Calu3 (cell line): ENCODE data around the gene KRTAP5-11. TPM values are rescaled to one million over a fixed set of nuclear protein-coding genes. Genes with fewer than 3 reads are reported as not detected.

ENCODE experiments used
- BruUV-seq: library from RNA; stranded (reverse); fragments of 400-500 nt; replicated peaks from 2 replicates; lab custom pipeline; 2021; lab: Mats Ljungman, UMichigan
- CTCF ChIA-PET: fragments of 300-600 bp; sonication (Branson Sonifier 250); formaldehyde crosslinking; loops from one replicate; lab custom pipeline; 2022; ENCODE audit warnings: antibody characterized with exemption; lab: Charles Lee
- DNase-seq: peaks from one replicate; pipeline ENCODE4 v3.0.0; 2022
- H3K27ac Mint-ChIP-seq: one replicate; pipeline ENCODE4 v1.8.0; 2022; ENCODE audit warnings: mixed read lengths; ENCODE audit not compliant: unreplicated experiment
- H3K27me3 Mint-ChIP-seq: one replicate; pipeline ENCODE4 v1.8.0; 2022; ENCODE audit warnings: mixed read lengths; ENCODE audit not compliant: unreplicated experiment
- H3K36me3 Mint-ChIP-seq: one replicate; pipeline ENCODE4 v1.8.0; 2022; ENCODE audit warnings: mild to moderate bottlenecking, moderate library complexity, mixed read lengths; ENCODE audit not compliant: insufficient read depth, unreplicated experiment
- H3K4me1 Mint-ChIP-seq: one replicate; pipeline ENCODE4 v1.8.0; 2022; ENCODE audit warnings: mild to moderate bottlenecking, low read depth, mixed read lengths; ENCODE audit not compliant: unreplicated experiment
- H3K4me3 Mint-ChIP-seq: one replicate; pipeline ENCODE4 v1.8.0; 2022; ENCODE audit warnings: mild to moderate bottlenecking, low read depth, moderate library complexity, mixed read lengths; ENCODE audit not compliant: unreplicated experiment
- H3K9me3 Mint-ChIP-seq: one replicate; pipeline ENCODE4 v1.8.0; 2022; ENCODE audit warnings: low read depth, mixed read lengths; ENCODE audit not compliant: unreplicated experiment
- intact Hi-C: fragments of 100-400 bp; cut with micrococcal nuclease; formaldehyde crosslinking; loops from one replicate; pipeline ENCODE4 v1.10.0; 2022; ENCODE audit not compliant: unreplicated experiment
- total RNA-seq: library from RNA; stranded (reverse); gene quantifications from 2 replicates; pipeline ENCODE4 v1.2.3, GENCODE V29; 2022
- TF ChIP-seq, protein P1 (sequence below): fragments of 200-600 bp; IDR thresholded peaks from one replicate; pipeline ENCODE4 v1.8.0; 2022; ENCODE audit warnings: antibody characterized with exemption; ENCODE audit not compliant: unreplicated experiment

Gene KRTAP5-11
- total RNA-seq, 1 experiment from 2014 or later = not detected

DNA sequence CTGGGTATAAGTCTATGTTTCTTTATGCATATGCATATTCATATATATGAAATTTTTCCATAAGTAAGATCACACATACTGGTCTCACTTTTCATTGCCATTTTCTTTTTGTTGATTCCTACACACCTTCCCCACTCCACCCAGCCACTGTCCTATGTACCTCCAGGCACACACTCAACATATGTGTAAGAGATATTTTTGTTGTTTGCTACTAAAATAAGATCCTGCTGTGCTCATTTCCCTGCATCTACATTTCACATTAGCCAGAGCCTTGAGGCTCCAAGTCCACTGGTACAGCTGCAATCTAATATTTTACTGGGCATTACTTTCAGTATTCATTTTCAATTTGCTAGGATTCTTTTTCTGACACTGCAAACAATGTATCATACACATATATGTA lies 25.4 kb downstream of the KRTAP5-11 start:
- intact Hi-C loops = no loop called here
- Mint-ChIP-seq H3K4me3 (no peak overlapping the region), H3K36me3 (no peaks in the 10 kb centered on the region), H3K27ac (no peak overlapping the region), H3K4me1 (no peaks in the 10 kb centered on the region), H3K27me3 (peaks cover 62% of the 10 kb centered on the region), H3K9me3 (peaks cover 4% of the 10 kb centered on the region)
- CTCF ChIA-PET = no interaction called here
- TF ChIP-seq, protein P1, sequence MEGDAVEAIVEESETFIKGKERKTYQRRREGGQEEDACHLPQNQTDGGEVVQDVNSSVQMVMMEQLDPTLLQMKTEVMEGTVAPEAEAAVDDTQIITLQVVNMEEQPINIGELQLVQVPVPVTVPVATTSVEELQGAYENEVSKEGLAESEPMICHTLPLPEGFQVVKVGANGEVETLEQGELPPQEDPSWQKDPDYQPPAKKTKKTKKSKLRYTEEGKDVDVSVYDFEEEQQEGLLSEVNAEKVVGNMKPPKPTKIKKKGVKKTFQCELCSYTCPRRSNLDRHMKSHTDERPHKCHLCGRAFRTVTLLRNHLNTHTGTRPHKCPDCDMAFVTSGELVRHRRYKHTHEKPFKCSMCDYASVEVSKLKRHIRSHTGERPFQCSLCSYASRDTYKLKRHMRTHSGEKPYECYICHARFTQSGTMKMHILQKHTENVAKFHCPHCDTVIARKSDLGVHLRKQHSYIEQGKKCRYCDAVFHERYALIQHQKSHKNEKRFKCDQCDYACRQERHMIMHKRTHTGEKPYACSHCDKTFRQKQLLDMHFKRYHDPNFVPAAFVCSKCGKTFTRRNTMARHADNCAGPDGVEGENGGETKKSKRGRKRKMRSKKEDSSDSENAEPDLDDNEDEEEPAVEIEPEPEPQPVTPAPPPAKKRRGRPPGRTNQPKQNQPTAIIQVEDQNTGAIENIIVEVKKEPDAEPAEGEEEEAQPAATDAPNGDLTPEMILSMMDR = no peak
- no peak for DNase-seq
- BruUV-seq = no TSS peak

DNA sequence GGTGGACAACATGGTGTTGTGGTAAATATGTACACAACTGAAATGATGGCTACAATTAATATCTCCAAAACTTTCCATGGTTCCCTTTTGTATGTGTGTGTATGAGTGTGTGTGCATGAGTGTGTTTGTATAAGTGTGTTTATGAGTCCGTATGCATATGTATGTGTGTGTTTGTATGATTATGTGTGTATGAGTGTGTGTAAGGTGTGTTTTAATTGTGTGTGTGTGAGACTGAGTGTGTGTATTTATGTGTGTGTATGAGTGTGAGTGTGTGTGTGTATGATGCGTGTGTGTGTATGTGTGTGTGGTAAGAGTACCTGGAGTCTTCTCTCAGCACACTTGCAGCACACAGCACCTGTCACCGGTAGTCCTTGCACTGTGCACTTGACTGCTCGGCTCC lies 26.7 kb downstream of the KRTAP5-11 start:
- Mint-ChIP-seq H3K9me3 (no peaks in the 10 kb centered on the region), H3K36me3 (no peaks in the 10 kb centered on the region), H3K27me3 (peaks cover 55% of the 10 kb centered on the region), H3K4me1 (no peaks in the 10 kb centered on the region), H3K4me3 (no peak overlapping the region), H3K27ac (no peak overlapping the region)
- no TSS peak for BruUV-seq
- DNase-seq = no peak
- TF ChIP-seq, protein P1 = no peak
- intact Hi-C loops = no loop called here
- CTCF ChIA-PET = no interaction called here

DNA sequence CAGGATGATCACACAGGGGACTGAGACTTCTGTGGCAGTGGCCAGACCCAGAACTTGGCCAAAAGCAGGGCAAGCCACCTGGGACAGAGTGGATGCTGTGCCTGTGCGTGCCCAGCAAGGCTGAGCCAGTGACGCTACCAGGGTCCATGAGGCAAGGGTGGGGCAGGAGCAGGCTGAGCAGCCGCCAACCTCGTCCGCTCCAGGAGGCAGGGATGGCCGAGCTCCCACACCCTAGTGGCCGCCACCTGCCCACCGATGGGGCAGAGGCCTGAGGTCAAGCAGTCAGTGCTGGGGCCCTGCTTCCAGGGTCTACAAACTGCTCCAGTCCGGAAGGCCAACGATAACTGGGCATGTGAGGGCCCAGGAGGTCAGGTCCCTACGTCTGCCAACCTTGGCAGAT lies 27.2 kb downstream of the KRTAP5-11 start:
- no TSS peak for BruUV-seq
- H3K4me1 Mint-ChIP-seq = no peaks in the 10 kb centered on the region
- H3K27ac Mint-ChIP-seq = no peak overlapping the region
- no peaks in the 10 kb centered on the region for H3K9me3 Mint-ChIP-seq
- H3K36me3 Mint-ChIP-seq = no peaks in the 10 kb centered on the region
- H3K27me3 Mint-ChIP-seq = peaks cover 55% of the 10 kb centered on the region
- TF ChIP-seq, protein P1 = no peak
- DNase-seq = no peak
- H3K4me3 Mint-ChIP-seq = no peak overlapping the region
- intact Hi-C loops = no loop called here
- CTCF ChIA-PET = no interaction called here

DNA sequence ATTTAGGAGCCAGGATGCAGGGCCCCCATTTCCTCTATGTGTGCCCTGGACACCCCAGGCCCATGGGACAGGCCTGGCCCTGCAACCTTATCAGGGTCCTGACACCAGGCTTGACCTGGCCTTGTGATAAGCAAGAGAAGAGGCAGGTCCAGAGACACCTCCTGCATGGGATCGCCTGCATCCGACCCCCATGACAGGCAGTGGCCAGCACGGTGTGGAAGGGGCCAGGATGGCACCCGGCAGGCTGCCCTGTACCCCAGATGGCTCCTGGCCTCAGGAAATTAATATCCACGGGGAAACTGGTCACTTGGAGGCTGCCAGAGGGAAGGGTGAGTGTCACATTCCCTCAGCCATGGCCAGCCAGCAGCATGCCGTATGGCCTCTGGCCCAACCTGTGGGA lies 27.7 kb downstream of the KRTAP5-11 start:
- no peak overlapping the region for H3K4me3 Mint-ChIP-seq
- BruUV-seq = no TSS peak
- no peaks in the 10 kb centered on the region for H3K36me3 Mint-ChIP-seq
- H3K27me3 Mint-ChIP-seq = peaks cover 57% of the 10 kb centered on the region
- no peak overlapping the region for H3K27ac Mint-ChIP-seq
- no peak for DNase-seq
- intact Hi-C loops = no loop called here
- no peaks in the 10 kb centered on the region for H3K4me1 Mint-ChIP-seq
- TF ChIP-seq, protein P1 = no peak
- no peaks in the 10 kb centered on the region for H3K9me3 Mint-ChIP-seq
- CTCF ChIA-PET = no interaction called here
